22Rv1 (cell line): Measurements from ENCODE around the gene WFS1.

Experiments
- CTCF ChIP-seq: fragments of 450-650 bp; IDR thresholded peaks from 2 replicates; pipeline ENCODE4 v1.5.1; 2017; ENCODE audit warnings: mild to moderate bottlenecking
- ZFX ChIP-seq: fragments of 450-650 bp; IDR thresholded peaks from 2 replicates; pipeline ENCODE4 v1.6.1; 2017; ENCODE audit warnings: antibody characterized with exemption, borderline replicate concordance

- TF ChIP-seq CTCF (no peak), ZFX (no peak)
These were observed 717 bp upstream of the WFS1 start for GRCh38 chr4:6268650-6269615.
